ENCODE results near the gene ECHS1. TPM values are rescaled to one million over a fixed set of nuclear protein-coding genes. Genes with fewer than 3 reads are reported as not detected.

The ECHS1 gene
- total and polyA plus RNA-seq, 2 of the 8 experiments (the other 6 are each of a cell fraction or from before 2014, with no cell fraction given), result 41.7 to 101 TPM

- Histone ChIP-seq H2BK5ac (ENCODE audit: low read depth, low read length) (no peak overlapping the region), H3K23ac (ENCODE audit: insufficient read length) (no peak overlapping the region), H4K5ac (ENCODE audit: insufficient read length, low read depth, low read length) (no peak overlapping the region), H3K4ac (replicated peaks; ENCODE audit: insufficient read length, low read depth, low read length) (peak overlapping the region; percentile 60), H2BK120ac (replicated peaks; ENCODE audit: low read depth, low read length) (no peak overlapping the region), H3K79me1 (ENCODE audit: low read depth, low read length) (no peaks in the 10 kb centered on the region), H3K18ac (ENCODE audit: extremely low read depth, low read length) (no peak overlapping the region; the same call in 1 of the 2 replicates), H3K4me3 (ENCODE audit: extremely low read depth in 1 of 4, insufficient read depth in 2 of 4, low read depth in 3 of 4, low read length in 4 of 4) (peak overlapping the region in 1 of 4 experiments; percentile 69; a peak in 2 of 8 replicates), H2BK15ac (ENCODE audit: low read length) (no peak overlapping the region), H3K4me1 (replicated peaks in 1 of 4; ENCODE audit: control insufficient read depth in 3 of 4, insufficient read depth in 4 of 4, low read length in 3 of 4) (peaks cover 0 to 27% (median 6%) of the 10 kb centered on the region in 4 experiments; a peak in 6 of 7 replicates), H3K27ac (ENCODE audit: low read depth, low read length) (no peak overlapping the region), H3K79me2 (ENCODE audit: control insufficient read depth in 1 of 2, insufficient read depth in 2 of 2, low read length in 2 of 2) (no peaks in the 10 kb centered on the region), H3K36me3 (ENCODE audit: control insufficient read depth in 2 of 4, insufficient read depth in 4 of 4, low read length in 3 of 4) (no peaks in the 10 kb centered on the region), H2BK12ac (ENCODE audit: low read depth, low read length) (peak overlapping the region; percentile 18; the same call in 1 of the 2 replicates), H4K20me1 (replicated peaks in 1 of 2; ENCODE audit: control insufficient read depth in 1 of 2, insufficient read depth in 2 of 2, low read length in 2 of 2) (peaks cover 0 to 2% of the 10 kb centered on the region in 2 experiments), H3K27me3 (replicated peaks in 1 of 4; ENCODE audit: control insufficient read depth in 3 of 4, extremely low read depth in 1 of 4, insufficient read depth in 3 of 4, low read length in 3 of 4) (peaks cover 17 to 59% (median 48%) of the 10 kb centered on the region in 4 experiments), H4K8ac (ENCODE audit: extremely low read depth, insufficient read depth, low read length) (peak overlapping the region; percentile 35; the same call in 1 of the 2 replicates), H3K9ac (replicated peaks in 1 of 4; ENCODE audit: extremely low read depth in 1 of 4, low read depth in 3 of 4, low read length in 3 of 4) (no peak overlapping the region), H3K9me3 (ENCODE audit: insufficient read depth in 2 of 2, low read depth in 1 of 2, low read length in 1 of 2) (no peaks in the 10 kb centered on the region), H3K23me2 (ENCODE audit: low read depth, low read length) (peaks cover 6% of the 10 kb centered on the region; the same call in 1 of the 2 replicates), H4K91ac (replicated peaks; ENCODE audit: insufficient read length, low read length) (no peak overlapping the region), H3K56ac (replicated peaks; ENCODE audit: insufficient read length, low read depth, low read length) (no peak overlapping the region), H2AFZ (ENCODE audit: low read length) (no peak overlapping the region), H3K4me2 (ENCODE audit: insufficient read depth in 1 of 2, low read depth in 2 of 2, low read length in 2 of 2) (peak overlapping the region in 1 of 2 experiments; percentile 85; a peak in 2 of 4 replicates), H3K14ac (ENCODE audit: insufficient read length) (no peak overlapping the region), H2BK20ac (ENCODE audit: low read length) (no peak overlapping the region), H2AK5ac (ENCODE audit: low read depth, low read length) (no peak overlapping the region)
- ChIA-PET CTCF (ENCODE audit: partially characterized antibody) (interaction anchor here (0.5 to 5.3 kb wide), 8 partner anchors 12 to 195 kb away, joined by 3 to 57 read pairs (median 19); no protein-coding TSS in a partner anchor), POLR2A (ENCODE audit: partially characterized antibody) (interaction anchor here (1.0 to 4.3 kb wide), 4 partner anchors 13 to 34 kb away, joined by 3 to 24 read pairs (median 7); partner anchors contain the start of genes FUOM and PRAP1)
- TF ChIP-seq RNF2 (IDR thresholded peaks at IDR 0.05; ENCODE audit: borderline replicate concordance, low read depth, low read length, missing control alignments, poor library complexity, severe bottlenecking), result no peak
- no peak for TF ChIP-seq POLR2A (IDR thresholded peaks at IDR 0.05; ENCODE audit: control extremely low read depth in 1 of 2, low read depth in 2 of 2, low read length in 2 of 2)
- no peak for TF ChIP-seq BRCA1 (IDR thresholded peaks at IDR 0.05; ENCODE audit: low read depth, low read length)
- no peak for TF ChIP-seq KDM1A (IDR thresholded peaks at IDR 0.05; ENCODE audit: borderline replicate concordance, low read length)
- no peak for TF ChIP-seq ATF3 (IDR thresholded peaks at IDR 0.05; ENCODE audit: insufficient read depth, low read depth, low read length)
- TF ChIP-seq RBBP5 (IDR thresholded peaks at IDR 0.05; ENCODE audit: borderline replicate concordance, low read depth, low read length), result no peak
- TF ChIP-seq SP2 (IDR thresholded peaks at IDR 0.05; ENCODE audit: low read length), result no peak
- TF ChIP-seq CTBP2 (IDR thresholded peaks at IDR 0.05; ENCODE audit: borderline replicate concordance, insufficient read depth, insufficient read length, low read length), result no peak
- no peak for TF ChIP-seq SAP30 (IDR thresholded peaks at IDR 0.05; ENCODE audit: insufficient read depth, insufficient replicate concordance, low read length)
- 80% methylated on average over 21 of the region's 28 CpGs; no CpG with 5 or more reads in 1 of the 2 experiments for WGBS, 2 experiments (ENCODE audit: extremely low coverage in 1 of 2, insufficient coverage in 1 of 2, insufficient read length in 1 of 2, insufficient replicate concordance in 2 of 2, low coverage in 1 of 2, low lambda C conversion rate in 2 of 2, missing lambda C conversion rate in 1 of 2)
- no peak for FAIRE-seq
- no peak for DNase-seq (ENCODE audit: low read depth in 1 of 2, low spot score in 2 of 2)
These were observed 46.2 kb downstream of the ECHS1 start for GRCh38 chr10:133326745-133327650.
